Measurements from ENCODE around the gene MUL1.

DNA sequence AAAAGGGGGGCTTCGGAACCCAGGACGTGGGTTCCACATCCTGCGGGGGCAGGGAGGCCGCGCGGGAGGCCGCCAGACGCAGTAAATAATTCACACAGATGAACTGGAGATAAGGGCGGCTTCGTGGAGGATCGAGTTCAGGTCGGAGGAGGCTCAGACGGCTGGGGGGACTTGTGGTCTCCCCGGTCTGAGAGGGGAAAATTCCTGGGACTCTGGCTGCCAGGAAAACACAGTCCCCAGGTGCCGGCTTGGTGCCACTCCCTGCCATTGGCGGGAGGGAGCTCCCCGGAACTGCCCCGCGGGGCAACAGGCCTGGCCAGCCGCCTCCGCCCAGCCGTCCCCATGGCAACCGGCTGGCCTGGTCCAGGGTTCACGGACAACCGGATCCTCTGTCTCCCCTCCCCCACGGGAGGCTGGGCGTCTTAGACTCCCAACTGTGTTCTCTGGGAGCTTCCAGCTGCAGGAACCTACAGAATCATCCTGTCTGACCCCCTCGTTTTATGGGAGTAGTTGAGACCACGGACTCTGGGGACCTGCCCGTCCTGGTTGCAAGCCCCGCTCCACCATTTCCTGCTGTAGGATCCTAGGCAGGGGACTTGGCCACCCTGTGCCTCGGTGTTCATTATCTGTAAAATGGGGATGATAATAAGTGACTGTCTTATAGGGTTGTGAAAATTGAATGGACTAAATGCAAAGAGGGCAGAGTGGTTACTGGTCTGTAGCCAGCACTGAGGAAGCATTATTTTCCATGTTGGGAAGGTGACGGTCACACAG lies 31.5 kb downstream of the MUL1 start:
- no peak for TF ChIP-seq CTCF (IDR thresholded peaks at IDR 0.05)
- peak; percentile 63 to 78 for TF ChIP-seq POLR2A (IDR thresholded peaks at IDR 0.05)
